Astrocyte (in vitro differentiated cells and primary cell): Measurements from ENCODE around the gene ANKRD44. TPM values are rescaled to one million over a fixed set of nuclear protein-coding genes. Genes with fewer than 3 reads are reported as not detected.

ENCODE experiments used
- DNase-seq: peaks from one replicate; pipeline ENCODE4 v3.0.0-alpha.2; 2010; ENCODE audit warnings: low read depth
- FAIRE-seq: peaks from 2 replicates; lab custom pipeline; 2011; peaks lifted over from hg19 to GRCh38; lab: Jason Lieb, UNC
- H2AFZ ChIP-seq: 2 replicates; pipeline ENCODE4 v1.6.0; 2012; ENCODE audit warnings: low read depth, low read length, inconsistent platforms
- H3K27ac ChIP-seq: 2 replicates; pipeline ENCODE4 v1.5.1; 2011; ENCODE audit warnings: low read depth, low read length, inconsistent platforms
- H3K27me3 ChIP-seq: 2 replicates; pipeline ENCODE4 v1.6.0; 2011; ENCODE audit warnings: low read length, inconsistent platforms; ENCODE audit not compliant: insufficient read depth
- H3K36me3 ChIP-seq: 2 replicates; pipeline ENCODE4 v1.5.1; 2011; ENCODE audit warnings: low read length, inconsistent platforms; ENCODE audit not compliant: insufficient read depth
- H3K4me1 ChIP-seq: 2 replicates; pipeline ENCODE4 v1.5.1; 2011; ENCODE audit warnings: low read length, inconsistent platforms; ENCODE audit not compliant: insufficient read depth
- H3K4me2 ChIP-seq: 2 replicates; pipeline ENCODE4 v1.6.0; 2012; ENCODE audit warnings: low read length, inconsistent platforms
- H3K4me3 ChIP-seq: 2 replicates; pipeline ENCODE4 v1.5.1; 2011; ENCODE audit warnings: low read depth, mild to moderate bottlenecking, low read length, inconsistent platforms; ENCODE audit not compliant: insufficient read depth
- H3K79me2 ChIP-seq: 2 replicates; pipeline ENCODE4 v1.6.0; 2012; ENCODE audit warnings: mild to moderate bottlenecking, low read length, inconsistent platforms; ENCODE audit not compliant: insufficient read depth
- H3K9ac ChIP-seq: 2 replicates; pipeline ENCODE4 v1.6.0; 2012; ENCODE audit warnings: mild to moderate bottlenecking, low read length, inconsistent platforms
- H3K9me3 ChIP-seq: 2 replicates; pipeline ENCODE4 v1.5.1; 2012; ENCODE audit warnings: low read depth, mild to moderate bottlenecking, low read length, inconsistent platforms; ENCODE audit not compliant: insufficient read depth
- H4K20me1 ChIP-seq: 2 replicates; pipeline ENCODE4 v1.6.0; 2012; ENCODE audit warnings: low read length, inconsistent platforms; ENCODE audit not compliant: insufficient read depth
- H3K27ac Mint-ChIP-seq: one replicate; pipeline ENCODE4 v1.8.0; 2021; ENCODE audit warnings: mild to moderate bottlenecking, mixed read lengths; ENCODE audit not compliant: unreplicated experiment
- H3K27me3 Mint-ChIP-seq: one replicate; pipeline ENCODE4 v1.8.0; 2021; ENCODE audit warnings: low read depth, mixed read lengths; ENCODE audit not compliant: unreplicated experiment
- H3K36me3 Mint-ChIP-seq: one replicate; pipeline ENCODE4 v1.8.0; 2021; ENCODE audit warnings: low read depth, mixed read lengths; ENCODE audit not compliant: unreplicated experiment
- H3K4me1 Mint-ChIP-seq: one replicate; pipeline ENCODE4 v1.8.0; 2021; ENCODE audit warnings: low read depth, mixed read lengths; ENCODE audit not compliant: unreplicated experiment
- H3K4me3 Mint-ChIP-seq: one replicate; pipeline ENCODE4 v1.8.0; 2021; ENCODE audit warnings: mild to moderate bottlenecking, moderate library complexity, mixed read lengths; ENCODE audit not compliant: unreplicated experiment
- H3K9me3 Mint-ChIP-seq: one replicate; pipeline ENCODE4 v1.8.0; 2021; ENCODE audit warnings: mild to moderate bottlenecking, mixed read lengths; ENCODE audit not compliant: unreplicated experiment
- EZH2 ChIP-seq: IDR thresholded peaks from 2 replicates; pipeline ENCODE4 v1.6.1; 2012; ENCODE audit warnings: mild to moderate bottlenecking, low read length, inconsistent platforms; ENCODE audit not compliant: insufficient read depth
- total RNA-seq: library from RNA; stranded (reverse); gene quantifications from 2 replicates; pipeline ENCODE4 v1.2.1, GENCODE V29; 2021
- TF ChIP-seq, protein P1 (sequence below): IDR thresholded peaks from 2 replicates; pipeline ENCODE4 v1.5.1; 2011; ENCODE audit warnings: low read depth, mild to moderate bottlenecking, inconsistent platforms, low read length, moderate library complexity; ENCODE audit not compliant: insufficient read depth

Gene ANKRD44
- total RNA-seq, 1 donor from 2014 or later = 7.2 TPM

DNA sequence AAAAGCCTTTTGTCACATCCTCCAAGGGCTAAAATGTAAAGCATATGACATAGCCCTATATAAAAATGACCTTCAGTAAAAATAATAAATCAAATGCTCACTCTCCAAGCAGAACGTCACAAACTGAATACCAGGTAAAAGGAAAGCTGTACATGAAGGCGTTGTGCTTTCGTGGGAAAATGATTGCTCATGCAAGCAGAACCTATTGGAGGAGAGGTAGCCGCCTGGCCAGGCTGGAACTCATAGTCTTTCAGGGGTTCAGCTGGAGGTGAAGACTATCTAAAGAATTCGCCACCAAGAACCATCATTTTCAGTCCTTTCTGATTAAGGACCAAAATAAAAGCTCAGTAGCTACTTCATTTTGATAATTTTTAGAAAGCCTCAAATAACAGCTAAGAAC, 44.7 kb downstream of the ANKRD44 start:
- no peaks in the 10 kb centered on the region for H3K27me3 ChIP-seq
- H3K4me2 ChIP-seq = no peak overlapping the region
- H3K9ac ChIP-seq = no peak overlapping the region
- H3K9me3 Mint-ChIP-seq = no peaks in the 10 kb centered on the region
- no peak overlapping the region for H3K4me3 ChIP-seq
- H3K4me3 Mint-ChIP-seq = no peak overlapping the region
- no peaks in the 10 kb centered on the region for H3K36me3 ChIP-seq
- no peaks in the 10 kb centered on the region for H3K36me3 Mint-ChIP-seq
- peaks cover 3% of the 10 kb centered on the region for H3K4me1 Mint-ChIP-seq
- no peak overlapping the region for H3K27ac Mint-ChIP-seq
- no peaks in the 10 kb centered on the region for H3K79me2 ChIP-seq
- H2AFZ ChIP-seq = no peak overlapping the region
- DNase-seq (peak; percentile 38), FAIRE-seq (no peak)
- no peak overlapping the region for H3K27ac ChIP-seq
- no peaks in the 10 kb centered on the region for H3K27me3 Mint-ChIP-seq
- no peaks in the 10 kb centered on the region for H3K9me3 ChIP-seq
- H4K20me1 ChIP-seq = no peaks in the 10 kb centered on the region
- TF ChIP-seq, protein P1, sequence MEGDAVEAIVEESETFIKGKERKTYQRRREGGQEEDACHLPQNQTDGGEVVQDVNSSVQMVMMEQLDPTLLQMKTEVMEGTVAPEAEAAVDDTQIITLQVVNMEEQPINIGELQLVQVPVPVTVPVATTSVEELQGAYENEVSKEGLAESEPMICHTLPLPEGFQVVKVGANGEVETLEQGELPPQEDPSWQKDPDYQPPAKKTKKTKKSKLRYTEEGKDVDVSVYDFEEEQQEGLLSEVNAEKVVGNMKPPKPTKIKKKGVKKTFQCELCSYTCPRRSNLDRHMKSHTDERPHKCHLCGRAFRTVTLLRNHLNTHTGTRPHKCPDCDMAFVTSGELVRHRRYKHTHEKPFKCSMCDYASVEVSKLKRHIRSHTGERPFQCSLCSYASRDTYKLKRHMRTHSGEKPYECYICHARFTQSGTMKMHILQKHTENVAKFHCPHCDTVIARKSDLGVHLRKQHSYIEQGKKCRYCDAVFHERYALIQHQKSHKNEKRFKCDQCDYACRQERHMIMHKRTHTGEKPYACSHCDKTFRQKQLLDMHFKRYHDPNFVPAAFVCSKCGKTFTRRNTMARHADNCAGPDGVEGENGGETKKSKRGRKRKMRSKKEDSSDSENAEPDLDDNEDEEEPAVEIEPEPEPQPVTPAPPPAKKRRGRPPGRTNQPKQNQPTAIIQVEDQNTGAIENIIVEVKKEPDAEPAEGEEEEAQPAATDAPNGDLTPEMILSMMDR = no peak
- no peak for TF ChIP-seq EZH2
- no peaks in the 10 kb centered on the region for H3K4me1 ChIP-seq

DNA sequence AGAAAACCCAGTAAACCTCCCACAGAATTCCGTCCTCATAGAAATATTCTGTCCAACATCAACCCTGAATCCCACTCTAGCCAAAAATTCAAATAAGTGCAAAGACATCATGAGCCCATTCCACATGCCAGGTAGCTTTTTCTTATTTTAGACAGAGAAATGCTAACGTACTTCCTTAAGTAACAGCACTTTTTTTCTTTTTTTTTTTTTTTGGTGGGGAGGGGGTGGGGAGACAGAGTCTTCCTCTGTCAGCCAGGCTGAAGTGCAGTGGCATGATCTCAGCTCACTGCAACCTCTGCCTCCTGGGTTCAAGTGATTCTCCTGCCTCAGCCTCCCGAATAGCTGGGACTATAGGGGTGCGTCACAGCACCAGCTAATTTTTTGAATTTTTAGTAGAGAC, 45.5 kb downstream of the ANKRD44 start:
- Mint-ChIP-seq H3K27me3 (no peaks in the 10 kb centered on the region), H3K4me1 (peaks cover 3% of the 10 kb centered on the region), H3K4me3 (no peak overlapping the region), H3K36me3 (no peaks in the 10 kb centered on the region), H3K9me3 (no peaks in the 10 kb centered on the region), H3K27ac (no peak overlapping the region)
- no peak overlapping the region for H3K9ac ChIP-seq
- no peaks in the 10 kb centered on the region for H3K79me2 ChIP-seq
- H3K9me3 ChIP-seq = no peaks in the 10 kb centered on the region
- H3K36me3 ChIP-seq = no peaks in the 10 kb centered on the region
- TF ChIP-seq, protein P1 = no peak
- no peak for TF ChIP-seq EZH2
- no peak overlapping the region for H3K4me3 ChIP-seq
- H3K27me3 ChIP-seq = no peaks in the 10 kb centered on the region
- H4K20me1 ChIP-seq = no peaks in the 10 kb centered on the region
- H3K4me2 ChIP-seq = no peak overlapping the region
- no peak overlapping the region for H3K27ac ChIP-seq
- no peak overlapping the region for H2AFZ ChIP-seq
- FAIRE-seq (no peak), DNase-seq (no peak)
- no peaks in the 10 kb centered on the region for H3K4me1 ChIP-seq

DNA sequence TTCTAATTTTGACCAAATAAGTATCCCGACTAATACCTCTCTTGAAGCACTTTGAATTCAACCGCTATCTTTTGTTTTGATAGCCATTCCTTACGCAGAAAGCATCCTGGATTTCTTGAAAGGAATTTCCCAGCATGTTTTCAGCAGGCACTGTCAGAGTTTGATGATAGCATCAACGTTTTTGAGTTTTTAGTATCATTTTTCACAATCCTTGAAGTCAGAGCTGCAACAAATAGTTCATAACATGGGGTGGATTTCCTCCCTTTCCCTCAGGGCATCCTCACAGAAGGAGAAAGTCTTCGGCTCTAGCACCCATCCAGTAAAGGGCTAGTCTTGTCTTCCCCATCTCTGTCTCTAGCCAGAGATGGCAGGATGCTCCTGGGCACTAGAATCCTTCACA, 46.2 kb downstream of the ANKRD44 start:
- Histone ChIP-seq H3K27ac (no peak overlapping the region), H3K4me1 (no peaks in the 10 kb centered on the region), H3K4me2 (no peak overlapping the region), H3K9me3 (no peaks in the 10 kb centered on the region), H3K9ac (no peak overlapping the region), H2AFZ (no peak overlapping the region), H4K20me1 (no peaks in the 10 kb centered on the region), H3K27me3 (no peaks in the 10 kb centered on the region), H3K36me3 (no peaks in the 10 kb centered on the region), H3K79me2 (no peaks in the 10 kb centered on the region), H3K4me3 (no peak overlapping the region)
- Mint-ChIP-seq H3K27me3 (no peaks in the 10 kb centered on the region), H3K36me3 (no peaks in the 10 kb centered on the region), H3K4me1 (peaks cover 3% of the 10 kb centered on the region), H3K4me3 (no peak overlapping the region), H3K9me3 (no peaks in the 10 kb centered on the region), H3K27ac (no peak overlapping the region)
- FAIRE-seq = no peak
- TF ChIP-seq, protein P1 = no peak
- no peak for TF ChIP-seq EZH2
- peak; percentile 11 for DNase-seq
